Right forelimb (tissue), 1 donor: ENCODE measurements around the gene ARL16.
A peak's percentile ranks its signal among the peaks of the same experiment; 100 is the strongest.

Source experiments
- DNase-seq: peaks from one replicate; pipeline ENCODE4 v3.0.0-alpha.2; 2018

Gene ARL16

DNA sequence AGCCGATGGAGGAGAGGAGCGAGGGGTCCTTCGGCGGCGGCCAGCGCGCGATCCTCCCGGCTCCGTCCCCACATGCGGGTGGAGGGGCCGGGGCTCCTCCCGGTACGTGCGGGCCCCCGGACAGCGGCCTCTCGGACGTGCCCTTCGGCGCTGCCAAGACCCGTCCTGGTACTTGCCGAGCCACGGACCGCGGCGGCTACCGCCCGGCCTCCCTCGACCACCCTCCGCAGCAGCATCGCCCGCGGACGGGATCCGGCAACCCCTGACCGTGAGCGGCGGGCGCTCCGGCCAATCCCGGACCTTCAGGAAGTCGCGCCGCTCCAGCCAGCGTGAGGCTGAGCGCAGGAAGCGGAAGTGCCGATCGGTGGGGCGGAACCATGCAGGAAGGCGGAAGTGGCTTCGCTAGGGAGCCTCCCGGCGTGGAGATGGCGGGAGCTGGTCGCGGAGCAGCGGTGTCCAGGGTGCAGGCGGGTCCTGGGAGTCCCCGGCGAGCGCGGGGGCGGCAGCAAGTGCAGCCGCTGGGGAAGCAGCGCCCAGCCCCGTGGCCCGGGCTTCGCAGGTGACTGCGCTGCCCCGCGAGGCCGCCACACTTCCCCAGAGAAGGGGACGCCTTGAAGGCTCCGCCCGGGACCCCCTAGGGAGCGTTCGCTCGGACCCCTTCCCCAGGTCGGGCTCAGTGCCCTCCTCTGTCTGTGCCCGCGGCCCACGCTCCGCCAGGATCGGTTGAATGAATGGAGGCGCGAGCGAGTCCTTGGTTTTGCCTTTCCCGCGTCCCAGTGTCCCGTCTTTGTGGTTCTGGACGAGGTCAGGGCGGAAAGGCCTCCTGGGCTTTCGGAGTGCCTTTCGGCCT is 17.0 kb downstream of the ARL16 start, which contains the start of the genes CCDC137 and OXLD1:
Gene CCDC137, plus strand, starts transcription at position 396 of the 850 bp plus-strand sequence. Its CDS starts 30 bp downstream, at position 426.
Gene OXLD1, minus strand, starts transcription at position 264 of the 850 bp plus-strand sequence. Its CDS starts 28 bp downstream, at position 236.
- peak; percentile 96 for DNase-seq

DNA sequence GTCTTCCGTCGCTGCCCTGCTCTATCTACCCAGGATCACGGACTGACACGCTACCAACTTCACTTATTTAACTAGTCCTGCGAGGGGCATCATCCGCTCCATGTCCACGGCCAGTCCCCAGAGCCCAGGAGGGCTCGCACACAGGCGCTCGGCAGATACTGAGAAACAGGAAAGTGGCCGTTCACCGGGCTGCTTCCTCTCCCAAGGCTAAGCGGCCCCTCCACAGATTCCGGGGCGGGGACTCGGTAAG is 17.6 kb downstream of the ARL16 start:
- no peak for DNase-seq

DNA sequence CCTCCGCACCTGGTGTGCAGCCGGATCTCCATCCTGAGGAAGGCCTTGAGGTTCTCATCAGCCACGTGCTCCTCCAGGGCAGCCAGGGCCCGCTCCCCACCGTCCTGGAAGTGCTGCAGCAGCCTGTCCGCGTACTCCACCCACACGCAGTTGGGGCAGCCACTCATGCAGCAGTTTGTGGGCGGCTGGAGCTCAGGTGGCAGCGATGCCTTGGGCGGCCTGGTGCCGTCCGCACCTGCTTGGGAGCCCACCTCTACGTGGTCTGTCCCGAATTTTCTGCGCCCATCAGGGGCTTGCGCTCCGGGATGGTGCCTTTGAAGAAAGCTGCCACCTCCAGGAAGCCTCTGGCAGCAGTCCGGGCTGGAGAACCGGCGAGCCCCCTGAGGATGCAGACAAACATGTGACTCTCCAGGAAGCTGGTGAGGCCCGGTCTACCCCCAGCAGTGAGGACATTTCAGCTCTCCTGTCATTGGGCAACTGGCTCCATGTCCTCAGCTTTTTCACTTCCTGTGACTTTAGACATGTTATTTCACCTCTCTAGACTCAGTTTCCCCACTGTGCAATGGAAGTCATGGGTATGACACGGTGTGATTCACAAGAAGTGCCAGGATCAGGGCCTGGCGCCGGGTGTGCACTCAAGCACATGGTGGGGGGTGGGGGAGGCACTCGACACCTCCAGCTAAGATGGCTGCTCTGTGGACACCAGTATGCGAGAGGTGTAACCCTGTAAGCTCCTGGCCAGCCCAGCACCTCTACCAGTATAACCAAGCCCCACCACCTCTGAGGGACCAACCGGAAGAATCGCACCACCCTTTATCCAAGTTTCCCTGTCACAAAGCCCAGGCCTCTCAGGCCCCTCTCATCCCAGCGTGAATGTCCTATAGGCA is 18.1 kb downstream of the ARL16 start:
- no peak for DNase-seq

DNA sequence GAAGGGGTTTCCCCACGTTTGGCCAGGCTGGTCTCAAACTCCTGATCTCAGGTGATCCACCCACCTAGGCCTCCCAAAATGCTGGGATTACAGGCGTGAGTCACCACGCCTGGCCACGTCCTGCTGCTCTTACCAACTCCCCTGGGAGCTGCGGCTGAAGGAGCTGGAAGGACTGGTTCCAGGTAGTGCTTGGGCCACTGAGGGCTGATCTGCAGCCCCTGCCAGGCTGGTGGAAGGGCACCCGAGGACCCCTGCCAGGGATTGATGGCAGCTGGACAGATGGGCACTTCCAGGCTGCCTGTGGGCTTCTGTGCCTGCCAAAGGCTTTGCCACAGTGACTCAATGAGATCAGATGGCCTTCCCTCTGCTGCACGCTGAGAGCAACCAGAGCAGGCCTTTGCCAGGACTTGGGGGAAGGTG is 19.5 kb downstream of the ARL16 start:
- no peak for DNase-seq

DNA sequence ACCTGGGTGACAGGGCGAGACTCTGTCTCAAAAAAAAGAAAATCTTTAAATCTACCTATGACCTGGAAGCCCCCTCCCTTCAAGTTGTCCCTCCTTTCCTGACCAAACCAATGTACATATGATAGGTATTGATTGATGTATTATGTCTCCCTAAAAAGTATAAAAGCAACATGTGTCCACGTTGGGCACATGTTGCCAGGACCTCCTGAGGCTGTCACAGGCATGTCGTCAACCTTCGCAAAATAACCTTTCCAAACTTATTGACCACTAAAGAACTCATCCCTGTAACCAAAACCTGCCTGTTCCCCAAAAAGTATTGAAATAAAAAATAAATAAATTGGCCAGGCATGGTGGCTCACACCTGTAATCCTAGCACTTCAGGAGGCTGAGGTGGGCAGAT is 21.6 kb downstream of the ARL16 start:
- DNase-seq, result no peak

DNA sequence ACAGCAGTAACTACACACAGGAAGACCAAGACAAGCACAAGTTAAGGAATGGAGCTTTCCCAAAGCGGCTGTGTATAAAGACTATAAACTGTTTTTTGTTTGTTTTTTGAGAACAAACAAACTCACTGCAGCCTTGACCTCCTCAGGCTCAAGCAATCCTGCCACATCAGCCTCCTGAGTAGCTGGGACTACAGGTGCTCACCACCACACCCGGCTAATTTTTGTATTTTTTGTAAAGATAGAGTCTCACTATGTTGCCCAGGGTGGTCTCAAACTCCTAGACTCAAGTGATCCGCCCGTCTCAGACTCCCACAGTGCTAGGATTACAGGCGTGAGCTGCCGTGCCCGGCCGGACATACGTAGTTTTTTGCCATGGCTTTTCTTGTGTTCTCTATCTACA is 23.2 kb downstream of the ARL16 start:
- no peak for DNase-seq

DNA sequence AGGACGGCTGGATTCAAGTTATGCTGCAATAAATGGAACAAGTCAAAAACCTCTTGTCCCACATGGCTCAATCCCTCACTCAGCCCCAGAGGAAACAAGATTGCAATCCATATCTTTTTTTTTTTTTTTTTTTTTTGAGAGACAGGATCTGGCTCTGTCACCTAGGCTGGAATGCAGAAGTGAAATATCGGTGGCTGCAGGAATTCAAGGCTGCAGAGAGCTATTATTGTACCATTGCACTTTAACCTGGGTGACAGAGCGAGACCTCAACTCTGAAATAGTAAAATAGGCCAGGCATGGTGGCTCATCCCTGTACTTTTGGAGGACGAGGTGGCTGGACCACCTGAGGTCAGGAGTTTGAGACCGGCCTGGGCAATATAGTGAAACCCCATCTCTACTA is 24.6 kb downstream of the ARL16 start:
- no peak for DNase-seq

DNA sequence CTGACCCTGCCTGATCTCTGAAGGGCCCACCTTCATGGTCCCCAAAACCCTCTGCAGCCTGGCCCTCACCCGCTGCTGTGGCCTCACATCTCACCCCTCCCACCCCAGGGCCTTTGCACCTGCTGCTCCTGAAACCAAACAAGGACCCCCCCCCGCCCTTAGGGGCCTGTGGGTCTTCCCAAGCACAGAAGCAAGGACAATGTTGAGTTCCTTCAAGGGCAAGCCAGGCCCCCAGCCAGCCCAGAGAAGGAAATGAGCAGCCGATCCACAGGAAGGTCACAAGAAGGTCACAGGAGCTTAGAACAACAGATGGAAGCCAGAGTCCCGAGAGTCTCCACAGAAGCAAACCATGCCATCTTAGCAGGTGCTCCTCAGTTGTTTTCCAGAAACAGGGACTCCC is 26.8 kb downstream of the ARL16 start:
- no peak for DNase-seq

DNA sequence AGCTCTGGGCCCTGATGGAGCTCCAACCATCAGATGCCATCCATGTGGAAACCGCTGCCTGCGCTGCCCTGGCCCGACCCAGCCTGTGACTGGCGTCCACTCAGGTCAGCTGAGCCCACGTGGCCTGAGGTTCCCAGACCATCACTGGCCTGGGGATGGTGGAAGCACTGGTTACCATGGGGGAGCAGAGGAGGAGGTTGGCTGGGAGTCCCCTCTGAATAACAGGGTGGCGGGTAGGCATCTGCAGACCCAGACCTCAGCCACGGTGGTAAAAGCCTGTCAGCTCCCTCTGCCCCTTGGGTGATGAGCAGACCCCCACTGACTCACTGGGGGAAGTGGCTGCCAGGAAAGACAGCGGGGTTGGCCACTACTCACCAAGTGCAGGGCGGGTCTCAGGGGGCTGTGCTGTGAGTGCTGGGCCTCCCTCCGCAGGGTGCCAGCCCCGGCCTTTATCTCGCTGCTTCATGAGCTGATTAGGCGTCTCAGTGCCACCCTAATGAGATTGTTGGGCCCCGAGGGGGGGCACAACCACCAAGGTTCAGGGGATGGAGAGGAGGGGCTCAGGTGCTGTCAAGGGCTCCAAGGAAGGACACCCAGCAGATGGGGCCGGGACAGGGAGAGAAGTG is 27.4 kb downstream of the ARL16 start, which contains the start of gene PDE6G:
Gene PDE6G, minus strand, starts transcription at position 425 of the 626 bp plus-strand sequence. CDS start 3,237 bp downstream, outside the sequence.
- DNase-seq, result peak; percentile 21

DNA sequence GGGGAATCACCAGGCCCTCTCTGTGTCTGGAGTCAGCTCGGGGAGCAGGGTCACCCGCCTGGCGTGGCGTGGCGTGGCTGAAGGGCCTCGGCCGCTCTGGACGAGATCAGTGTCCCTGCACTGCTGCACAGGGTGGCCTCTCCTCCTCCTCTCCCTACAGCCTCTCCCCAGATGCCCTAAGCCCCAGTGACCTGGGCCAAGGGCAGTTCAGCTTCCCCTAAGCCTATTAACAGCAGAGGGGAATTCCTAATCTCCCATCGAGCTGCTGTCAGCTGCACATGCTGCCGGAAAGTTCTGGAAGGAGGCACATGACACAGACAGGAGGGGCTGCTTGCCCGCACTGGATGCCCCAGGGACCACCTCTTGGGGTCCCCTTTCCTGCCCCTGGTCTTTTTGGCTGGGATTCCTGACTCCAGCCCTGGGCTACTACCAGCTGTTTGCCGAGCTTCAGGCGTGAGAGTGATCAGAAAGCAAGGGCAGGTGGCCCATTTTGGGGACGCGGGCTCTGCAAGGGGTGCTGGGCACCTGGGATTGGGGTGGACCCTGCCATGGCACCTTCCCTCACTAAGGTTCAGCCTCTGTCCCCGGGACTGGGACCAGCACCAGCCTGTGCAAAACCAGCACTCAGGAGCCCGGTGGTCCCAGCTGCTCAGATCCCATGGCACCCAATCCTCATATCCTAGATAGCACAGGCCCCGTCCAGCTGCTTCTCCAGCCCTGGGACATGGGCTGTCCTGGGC is 28.0 kb downstream of the ARL16 start:
- DNase-seq, result no peak

DNA sequence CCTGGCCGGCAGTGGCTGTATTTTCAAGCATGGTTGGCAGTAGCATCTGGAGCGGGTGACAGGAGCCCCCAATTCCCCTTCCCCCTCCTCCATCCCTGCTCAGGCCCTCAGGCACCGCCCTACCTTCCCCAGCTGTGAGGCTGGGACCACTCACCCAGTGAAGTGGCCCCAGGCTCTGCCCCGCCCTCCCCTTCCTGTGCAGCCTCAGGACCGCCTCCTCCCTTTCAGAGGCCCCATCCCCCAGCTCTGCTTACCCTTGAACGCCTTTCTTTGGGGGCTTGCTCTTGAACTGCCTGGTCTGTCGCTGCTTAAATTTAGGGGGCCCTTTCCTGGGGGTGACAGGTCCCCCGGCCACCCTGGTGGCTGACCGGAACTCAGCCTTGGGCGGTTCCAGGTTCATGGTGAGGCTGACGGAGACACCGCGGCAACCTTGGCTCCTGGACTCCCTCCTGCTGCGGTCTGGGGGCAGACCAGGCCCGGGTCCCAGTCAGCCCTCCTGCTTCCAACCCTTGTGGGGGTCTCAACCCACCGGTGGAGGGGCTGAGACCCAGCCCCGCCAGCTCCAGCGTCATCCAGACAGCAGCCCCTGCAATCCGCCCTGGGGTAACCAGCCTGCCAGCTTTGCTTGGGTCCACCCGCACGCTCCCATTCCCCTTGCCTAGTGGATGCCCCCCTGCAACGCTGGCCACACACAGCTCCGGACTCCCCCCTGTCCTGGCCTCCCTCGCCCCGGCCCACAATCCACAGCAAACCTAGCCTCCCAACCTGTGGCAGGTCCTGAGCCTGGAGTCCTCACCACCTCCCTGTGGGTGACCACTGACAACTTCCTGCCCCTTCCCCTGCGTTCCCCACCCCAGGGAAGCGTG is 30.5 kb downstream of the ARL16 start:
- no peak for DNase-seq

DNA sequence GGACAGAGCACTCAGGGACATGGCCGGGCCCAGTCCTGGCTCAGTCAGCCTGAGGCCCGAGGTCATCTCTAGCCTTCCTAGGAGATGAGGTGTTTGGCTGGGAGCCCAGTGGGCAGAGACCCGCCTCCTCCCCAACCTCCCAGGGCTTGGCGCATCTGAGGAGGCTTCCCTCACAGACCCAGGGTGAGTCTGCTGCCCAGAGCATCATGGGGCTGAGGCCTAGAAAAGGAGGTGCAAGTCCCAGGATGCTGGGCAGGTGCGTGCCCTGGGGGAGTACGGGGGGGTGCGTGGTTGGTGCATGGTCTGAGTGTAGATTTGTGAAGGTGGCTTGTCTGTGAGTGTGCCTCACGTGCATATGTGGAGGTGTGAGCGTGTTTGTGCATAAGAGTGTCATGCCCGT is 31.9 kb downstream of the ARL16 start:
- DNase-seq, result no peak

DNA sequence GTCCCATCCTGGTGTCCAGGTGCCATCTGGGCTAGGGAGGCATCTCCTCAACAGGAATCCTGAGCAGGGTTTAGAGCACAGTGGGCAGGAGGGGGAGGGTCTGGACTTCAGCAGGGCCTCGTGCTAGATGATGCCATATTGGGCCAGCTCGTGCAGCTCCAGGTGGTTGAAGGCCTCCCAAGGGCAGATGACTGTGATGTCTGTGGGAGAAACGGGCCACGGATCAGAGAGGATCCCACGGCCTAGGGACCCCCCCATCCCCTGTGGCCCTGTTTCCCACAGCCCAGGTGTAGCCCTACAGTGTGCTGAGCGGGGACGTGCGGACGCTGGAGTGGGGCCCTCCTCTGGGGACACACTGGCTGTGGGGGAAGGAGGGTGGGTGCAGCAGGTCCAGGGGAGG is 32.6 kb downstream of the ARL16 start:
- DNase-seq, result no peak

DNA sequence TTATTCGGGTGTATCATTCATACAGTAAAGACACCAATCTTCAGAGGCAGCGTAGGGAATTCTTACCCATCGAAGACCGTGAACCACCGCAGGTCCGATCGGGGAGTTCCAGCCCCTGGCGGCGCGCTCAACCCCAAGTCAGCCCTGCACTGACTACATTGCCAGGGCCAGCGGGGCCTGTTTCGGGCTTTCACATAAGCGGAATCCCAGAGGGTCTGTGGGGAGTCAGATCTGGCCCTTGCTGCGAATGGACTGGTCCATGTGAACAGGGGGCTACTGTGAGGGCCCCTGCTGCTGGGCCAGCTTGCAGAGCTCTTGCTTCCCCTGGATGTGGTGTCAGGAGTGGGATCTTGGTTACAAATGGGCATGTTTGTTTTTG is 34.9 kb downstream of the ARL16 start:
- no peak for DNase-seq

DNA sequence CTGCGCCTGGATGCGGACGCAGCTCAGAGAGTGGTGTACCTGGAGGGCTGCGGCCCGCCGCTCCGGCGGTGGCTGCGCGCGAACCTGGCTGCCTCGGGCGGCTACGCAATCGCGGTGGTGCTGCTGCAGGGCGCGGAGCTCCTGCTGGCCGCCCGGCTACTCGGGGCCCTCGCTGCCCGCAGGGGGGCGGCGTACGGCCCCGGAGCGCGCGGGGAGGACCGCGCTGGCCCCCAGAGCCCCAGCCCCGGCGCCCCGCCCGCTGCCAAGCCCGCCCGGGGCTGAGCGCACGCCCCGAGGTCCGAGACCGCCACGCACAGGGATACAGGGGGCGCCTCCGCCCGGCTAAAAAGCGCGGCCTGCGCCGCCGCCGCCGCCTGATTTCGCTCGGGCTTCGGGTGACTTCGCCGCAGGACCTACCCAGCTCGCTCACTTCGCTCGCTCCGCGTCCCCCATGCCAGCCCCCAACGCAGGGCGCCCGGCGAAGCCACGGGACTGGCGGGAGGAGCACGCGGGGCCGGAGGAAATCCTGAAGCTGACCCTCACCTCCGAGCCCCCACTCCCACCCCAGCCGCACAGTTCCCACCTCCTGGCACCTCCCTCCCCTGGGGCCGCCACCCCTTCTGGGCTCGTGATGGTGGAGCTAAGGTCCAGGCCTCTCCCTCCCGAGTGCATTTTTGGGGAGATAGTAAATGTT is 35.4 kb downstream of the ARL16 start:
- no peak for DNase-seq

DNA sequence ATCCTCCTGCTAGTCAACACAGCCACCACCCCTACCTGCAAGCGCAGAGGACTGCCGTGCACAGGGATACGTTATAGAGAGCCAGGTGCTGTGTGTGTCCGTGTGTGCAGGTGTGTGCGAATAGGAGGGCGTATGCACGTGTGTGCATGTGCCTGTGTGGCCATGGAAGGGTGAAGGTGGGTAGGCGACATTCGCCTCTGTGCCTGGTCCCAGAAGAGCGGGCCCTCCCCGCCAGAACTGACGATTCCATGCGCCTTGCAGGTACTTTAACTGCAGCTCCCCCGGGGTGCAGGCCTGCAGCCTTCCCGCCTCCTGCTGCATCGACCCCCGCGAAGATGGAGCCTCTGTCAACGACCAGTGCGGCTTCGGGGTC is 36.0 kb downstream of the ARL16 start:
- no peak for DNase-seq

DNA sequence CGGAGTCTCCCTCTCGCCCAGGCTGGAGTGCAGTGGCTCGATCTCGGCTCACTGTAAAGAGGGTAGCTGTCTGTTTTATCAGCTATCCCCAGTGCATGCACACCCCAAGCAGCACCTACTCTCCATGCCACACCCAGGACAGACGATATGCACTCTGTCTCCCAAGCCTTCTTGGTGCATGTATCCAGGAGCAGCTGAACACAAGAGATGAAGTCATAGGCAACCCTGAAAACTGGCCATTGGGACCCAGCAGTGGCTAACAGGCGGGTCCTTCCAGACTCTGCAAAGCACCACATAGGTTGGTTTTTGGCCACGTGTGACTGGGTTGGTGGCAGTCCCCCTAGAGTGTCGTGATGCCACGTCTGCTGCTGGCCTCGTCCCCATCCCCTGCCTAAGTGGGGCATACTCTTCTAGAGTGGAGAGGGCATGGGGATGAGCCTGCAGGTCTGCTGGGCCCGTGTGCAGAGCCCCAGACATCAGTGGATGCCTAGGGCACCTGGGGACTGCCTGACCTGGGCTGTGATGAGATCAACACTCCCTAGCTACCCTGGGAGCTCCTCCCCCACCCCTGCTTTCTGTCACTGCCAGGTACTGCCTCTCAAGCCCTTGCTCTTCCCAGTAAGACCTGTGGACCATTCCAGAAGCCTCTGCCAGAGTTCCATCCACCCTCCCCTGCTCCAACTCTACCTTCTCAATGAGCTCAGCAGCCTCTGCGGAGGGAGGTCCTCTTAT is 36.6 kb downstream of the ARL16 start:
- no peak for DNase-seq

DNA sequence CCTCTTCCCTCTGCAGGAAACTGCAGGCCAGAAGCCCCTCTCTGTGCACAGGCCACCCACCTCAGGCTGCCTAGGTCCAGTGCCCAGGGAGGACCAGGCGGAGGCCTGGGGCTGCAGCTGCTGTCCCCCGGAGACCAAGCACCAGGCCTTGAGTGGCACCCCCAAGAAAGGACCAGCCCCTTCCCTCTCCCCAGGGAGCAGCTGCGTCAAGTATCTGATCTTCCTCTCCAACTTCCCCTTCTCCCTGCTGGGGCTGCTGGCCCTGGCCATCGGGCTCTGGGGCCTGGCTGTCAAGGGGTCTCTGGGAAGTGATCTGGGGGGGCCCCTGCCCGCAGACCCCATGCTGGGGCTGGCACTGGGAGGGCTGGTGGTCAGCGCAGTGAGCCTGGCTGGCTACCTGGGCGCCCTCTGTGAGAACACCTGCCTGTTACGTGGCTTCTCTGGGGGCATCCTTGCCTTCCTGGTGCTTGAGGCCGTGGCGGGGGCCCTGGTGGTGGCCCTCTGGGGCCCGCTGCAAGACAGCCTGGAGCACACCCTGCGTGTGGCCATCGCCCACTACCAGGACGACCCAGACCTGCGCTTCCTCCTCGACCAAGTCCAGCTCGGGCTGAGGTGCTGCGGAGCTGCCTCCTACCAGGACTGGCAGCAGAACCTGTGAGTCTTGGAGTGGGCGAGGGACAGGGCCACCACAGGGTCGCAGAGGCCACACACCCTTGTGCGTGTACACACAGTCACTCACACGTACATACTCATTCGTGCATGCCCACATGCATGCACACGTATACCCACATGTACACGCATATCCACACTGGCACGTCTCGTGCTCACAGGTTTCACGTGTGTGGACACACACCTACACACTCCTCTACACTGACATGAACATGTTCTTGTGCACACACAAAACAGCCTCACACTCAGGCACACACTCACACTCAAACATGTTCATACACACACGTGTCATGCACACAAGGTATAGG is 38.3 kb downstream of the ARL16 start:
- DNase-seq, result no peak

DNA sequence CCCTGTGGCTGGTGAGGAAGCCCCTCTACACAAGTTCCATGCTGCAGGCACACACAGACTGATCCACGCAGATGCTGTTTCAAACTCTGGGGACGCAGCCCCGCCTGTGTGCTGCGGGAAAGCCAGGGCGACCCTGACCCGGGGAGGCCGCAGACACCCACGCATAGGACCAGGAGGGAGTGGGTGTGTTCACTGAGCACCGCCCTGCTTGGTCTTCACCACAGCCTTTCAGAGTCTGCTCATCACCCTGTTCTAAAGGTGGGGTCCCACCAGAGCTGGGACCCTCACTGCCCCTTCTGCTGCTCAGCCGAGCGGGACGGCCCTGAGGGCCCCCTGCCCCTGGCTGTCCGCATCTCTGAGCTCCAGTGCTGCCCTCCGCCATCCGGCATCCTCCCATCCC is 39.1 kb downstream of the ARL16 start:
- DNase-seq, result no peak
